Measurements from ENCODE around the gene RAPGEF2.

The RAPGEF2 gene

DNA sequence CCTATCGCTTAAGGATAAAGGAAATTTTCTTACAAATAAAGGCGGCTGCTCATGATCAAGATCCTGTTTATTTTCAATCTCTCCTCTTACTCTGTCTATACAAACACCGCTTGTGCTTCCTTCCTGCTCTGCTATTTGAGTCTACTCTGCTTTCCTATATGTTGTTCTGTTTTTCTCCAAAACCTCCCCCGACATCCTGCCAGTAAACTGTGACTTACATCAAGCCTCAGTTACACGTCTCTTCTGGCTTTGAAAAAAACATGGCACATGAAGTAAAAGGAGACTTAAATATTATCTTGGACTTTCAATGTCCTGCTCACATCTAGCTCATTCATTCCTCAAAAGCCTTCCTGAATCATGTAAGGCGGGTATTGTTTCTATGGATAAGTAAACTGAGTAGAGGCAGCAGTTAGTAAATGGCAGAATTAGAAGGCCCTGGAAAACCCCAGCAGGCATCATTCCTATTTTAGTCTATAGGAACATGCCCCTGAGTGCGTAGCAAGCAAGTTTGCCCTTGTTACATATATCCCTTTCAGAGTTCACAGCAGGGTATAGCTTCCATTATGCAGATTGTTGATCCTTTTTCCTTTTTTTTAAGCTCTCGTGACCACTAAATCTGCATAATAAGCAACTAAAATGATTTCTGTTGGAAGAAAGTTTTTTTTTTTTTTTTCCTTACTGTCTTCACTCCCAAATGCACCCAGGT lies 280.1 kb downstream of the RAPGEF2 start:
- no peak for DNase-seq

DNA sequence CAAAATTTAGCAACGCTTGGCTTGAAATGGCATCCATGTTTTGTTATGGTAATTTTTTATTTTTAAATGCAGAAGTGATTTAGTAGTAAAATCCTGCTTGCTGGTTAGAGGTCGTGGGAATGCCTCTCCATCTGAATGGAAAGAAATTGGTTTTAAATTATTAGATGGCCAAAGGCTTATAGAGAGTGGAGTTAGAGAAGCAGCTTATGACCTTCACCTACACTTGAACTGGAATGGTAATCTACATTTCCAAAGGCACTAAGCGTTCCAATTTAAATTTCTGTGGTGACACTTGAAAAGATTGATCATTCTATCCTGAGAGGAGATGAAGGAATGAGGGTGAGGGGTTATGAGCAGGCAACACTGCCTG lies 280.7 kb downstream of the RAPGEF2 start:
- DNase-seq, result no peak

DNA sequence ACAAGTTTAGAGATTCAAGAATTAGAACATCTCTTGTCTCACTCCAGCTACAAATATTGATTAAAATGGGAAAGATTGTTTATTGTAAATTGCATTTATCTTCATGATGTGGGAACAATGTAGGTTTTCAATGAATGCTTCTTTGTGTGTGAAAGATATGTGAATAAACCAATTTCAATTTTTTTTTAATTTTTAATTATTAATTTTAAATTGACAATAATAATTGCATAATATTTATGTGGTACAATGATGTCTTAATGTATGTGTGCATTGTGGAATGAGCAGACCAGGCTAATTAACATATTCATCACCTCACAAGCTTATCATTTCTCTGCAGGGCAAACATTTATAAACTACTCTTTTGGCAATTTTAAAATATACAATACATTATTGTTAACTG lies 281.1 kb downstream of the RAPGEF2 start:
- DNase-seq, result no peak

DNA sequence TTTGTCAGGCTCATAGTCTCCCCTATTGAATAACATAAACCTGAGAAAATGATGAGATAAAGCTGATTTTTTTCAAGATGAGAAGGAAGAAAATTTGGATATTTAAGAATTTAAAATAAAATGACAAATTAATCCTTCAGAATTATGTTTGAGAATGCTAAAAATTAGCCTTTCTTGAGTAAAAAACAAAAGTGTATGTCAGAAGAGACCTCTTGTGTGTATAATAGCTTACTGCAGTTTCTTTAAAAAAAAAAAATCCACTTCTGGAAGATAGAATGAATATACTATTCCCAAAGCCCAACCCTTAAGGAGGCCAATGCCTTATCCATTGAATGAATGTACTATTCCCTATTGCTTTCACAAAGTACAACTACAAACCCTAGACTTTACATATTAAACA lies 281.8 kb downstream of the RAPGEF2 start:
- no peak for DNase-seq

DNA sequence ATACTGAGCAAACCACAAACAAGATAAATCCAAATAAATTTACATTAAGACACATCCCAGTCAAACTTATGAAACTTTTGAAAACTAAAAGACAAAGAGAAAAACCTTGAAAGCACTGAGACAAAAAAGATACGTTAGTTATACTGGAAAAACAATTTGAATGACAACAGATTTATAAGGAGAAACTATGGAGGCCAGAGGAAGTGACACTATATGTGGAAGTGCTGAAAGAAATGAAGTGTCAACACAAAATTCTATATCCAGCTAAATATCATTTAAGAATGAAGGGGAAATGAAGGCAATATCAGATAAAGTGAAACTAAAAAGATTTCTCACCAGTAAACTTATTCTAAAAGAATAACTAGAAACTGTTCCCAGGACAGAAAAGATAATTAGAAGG lies 283.7 kb downstream of the RAPGEF2 start:
- DNase-seq, result no peak

DNA sequence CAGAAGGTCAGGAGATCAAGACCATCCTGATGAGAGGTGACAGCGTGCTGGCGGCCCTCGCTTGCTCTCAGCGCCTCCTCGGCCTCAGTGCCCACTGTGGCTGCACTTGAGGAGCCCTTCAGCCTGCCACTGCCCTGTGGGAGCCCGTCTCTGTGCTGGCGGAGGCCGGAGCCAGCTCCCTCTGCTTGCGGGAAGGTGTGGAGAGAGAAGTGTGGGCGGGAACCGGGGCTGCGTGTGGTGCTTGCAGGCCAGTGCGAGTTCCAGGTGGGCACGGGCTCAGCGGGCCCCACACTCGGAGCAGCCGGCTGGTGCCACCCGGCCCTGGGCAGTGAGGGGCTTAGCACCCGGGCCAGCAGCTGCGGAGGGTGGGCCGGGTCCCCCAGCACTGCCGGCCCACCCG lies 286.9 kb downstream of the RAPGEF2 start:
- DNase-seq, result no peak

DNA sequence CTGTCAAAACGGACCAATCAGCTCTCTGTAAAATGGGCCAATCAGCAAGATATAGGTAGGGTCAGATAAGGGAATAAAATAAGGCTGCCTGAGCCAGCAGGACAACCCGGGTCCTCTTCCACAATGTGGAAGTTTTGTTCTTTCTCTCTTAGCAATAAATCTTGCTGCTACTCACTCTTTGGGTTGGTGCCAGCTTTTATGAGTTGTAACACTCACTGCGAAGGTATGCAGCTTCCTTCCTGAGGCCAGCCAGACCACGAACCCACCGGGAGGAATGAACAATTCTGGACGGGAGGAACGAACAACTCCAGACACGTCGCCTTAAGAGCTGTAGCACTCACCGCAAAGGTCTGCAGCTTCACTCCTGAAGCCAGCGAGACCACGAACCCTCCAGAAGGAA lies 287.8 kb downstream of the RAPGEF2 start:
- no peak for DNase-seq

DNA sequence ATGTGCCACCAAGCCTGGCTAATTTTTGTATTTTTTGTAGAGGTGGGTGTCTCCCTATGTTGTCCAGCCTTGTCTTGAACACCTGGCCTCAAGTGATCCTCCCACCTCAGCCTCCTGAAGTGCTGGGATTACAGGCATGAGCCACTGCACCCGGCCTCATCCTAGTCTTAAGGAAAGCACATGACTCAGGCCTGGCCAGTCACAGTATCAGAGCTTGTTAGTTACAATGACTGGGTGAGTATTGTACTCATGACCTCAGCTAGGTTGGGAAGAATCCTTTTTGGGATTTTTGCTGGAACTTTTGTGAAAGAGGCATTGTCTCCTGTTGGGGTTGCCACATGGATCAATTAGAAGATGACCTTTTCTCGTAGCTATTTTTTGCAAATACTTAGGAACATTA lies 292.8 kb downstream of the RAPGEF2 start:
- no peak for DNase-seq

DNA sequence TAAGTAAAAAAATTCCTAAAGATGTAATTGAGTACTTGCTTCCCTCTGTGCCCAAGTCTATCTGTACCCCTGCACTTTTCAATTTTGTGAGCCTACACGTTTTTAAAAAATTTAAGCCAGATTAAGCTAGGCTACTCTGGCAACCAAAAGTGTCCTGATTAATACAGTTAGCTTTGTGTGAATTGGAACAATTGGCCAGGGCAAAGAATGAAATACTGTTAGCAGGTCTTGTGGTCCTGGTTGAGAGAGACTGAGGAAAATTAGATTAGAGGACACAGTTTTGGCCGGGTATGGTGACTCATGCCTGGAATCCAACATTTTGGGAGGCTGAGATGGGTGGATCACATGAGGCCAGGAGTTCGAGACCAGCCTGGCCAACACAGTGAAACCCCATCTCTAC lies 293.3 kb downstream of the RAPGEF2 start:
- DNase-seq, result no peak

DNA sequence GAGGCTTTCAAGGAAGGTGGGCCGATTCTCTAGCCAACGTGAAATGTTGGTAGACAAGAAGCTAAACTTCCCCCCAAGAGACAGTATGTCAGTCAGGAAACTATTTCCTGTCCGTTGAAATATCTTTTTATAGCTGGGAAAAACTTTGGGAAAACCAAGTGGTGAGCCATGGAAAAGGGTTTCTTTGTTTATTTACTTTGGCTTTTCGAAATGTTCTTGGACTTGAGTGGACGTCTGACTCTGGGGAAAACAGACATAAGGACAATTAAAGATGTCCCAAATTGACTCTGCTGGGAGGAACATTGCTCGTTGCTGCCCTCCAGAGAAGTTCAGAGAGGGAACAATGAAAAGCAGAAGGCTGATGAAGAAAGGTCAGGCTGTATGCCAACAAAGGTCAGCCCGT lies 295.4 kb downstream of the RAPGEF2 start:
- no peak for DNase-seq

DNA sequence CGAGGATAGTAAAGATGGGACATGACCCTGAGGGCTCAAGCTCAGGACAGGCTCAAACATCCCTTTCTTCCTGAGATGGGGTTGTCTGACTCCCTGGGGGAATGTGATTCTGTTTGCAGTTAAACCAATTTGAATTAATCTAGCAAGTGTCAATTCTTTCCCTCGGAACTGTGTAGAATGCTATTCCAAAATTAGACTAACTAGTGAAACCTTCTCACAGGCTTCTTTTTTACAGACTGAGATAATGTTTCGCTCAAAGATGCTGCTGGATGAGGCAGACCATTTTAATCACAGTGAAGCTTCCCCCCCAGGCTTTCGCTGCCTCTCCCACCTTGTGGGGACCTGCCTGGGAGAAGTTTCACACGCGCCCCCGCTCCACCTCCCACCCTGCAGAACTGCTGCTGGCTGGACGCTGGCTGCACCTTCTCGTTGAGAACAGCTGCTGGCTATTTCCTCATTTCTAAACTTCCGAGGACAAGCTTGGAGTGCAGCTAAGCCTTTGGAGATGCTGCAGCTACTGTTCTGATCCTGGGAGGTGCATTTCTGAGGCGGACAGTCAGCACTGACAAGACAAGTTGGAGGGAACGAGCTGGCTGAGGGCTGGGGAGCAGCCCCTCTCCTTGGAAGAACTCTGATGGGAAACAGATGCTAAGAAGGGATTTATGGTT lies 297.8 kb downstream of the RAPGEF2 start:
- no peak for DNase-seq

DNA sequence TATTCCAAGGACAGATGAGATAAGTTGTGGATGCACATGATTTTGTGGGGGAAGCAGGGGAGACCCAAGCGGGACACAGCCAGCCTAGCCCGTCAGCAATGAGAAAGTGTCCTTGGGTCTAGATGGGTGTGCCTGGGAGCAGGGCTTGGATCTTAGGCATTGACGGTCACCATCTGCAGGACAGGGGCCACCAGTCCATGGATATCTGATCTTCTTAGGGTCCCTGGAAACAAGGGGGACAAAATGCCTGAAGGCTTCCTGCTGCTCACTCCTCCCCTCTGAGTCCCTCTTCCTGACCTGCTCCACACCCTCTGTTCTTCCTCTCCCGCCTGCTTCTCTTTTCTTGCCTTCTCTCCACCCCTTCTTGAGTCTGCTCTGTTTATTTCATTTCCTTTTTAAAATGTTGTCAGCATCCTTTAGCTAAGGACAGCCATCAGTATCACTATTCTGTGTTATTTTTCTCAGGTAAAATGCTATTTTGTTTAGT lies 298.4 kb downstream of the RAPGEF2 start:
- no peak for DNase-seq

DNA sequence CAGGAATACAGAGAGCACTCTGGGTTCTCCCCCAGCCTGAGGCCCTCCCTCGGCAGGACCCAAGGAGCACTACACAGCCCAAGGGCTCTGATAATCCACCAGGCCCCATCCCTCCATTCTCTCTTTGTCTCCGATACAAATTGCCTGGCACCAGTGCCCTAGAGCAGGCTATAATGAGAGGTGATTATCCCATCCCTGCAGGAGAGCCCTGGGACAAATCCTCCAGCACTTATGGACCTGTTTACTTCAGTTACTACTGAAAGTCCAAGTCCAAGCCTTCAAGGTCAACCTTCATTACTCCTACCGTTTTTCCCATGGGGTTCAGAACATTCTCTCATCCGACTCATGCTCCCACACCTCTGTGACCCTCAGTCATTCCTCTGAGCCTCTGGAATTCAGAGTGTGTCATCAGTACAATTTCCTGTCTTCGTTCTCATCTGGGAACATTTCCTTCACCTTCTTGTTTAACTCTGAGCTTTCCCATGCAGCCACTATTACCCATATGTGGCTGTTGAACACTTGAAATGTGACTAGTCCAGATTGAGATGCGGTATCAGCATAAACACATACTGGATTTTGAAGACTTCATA lies 299.0 kb downstream of the RAPGEF2 start:
- DNase-seq, result no peak

Data from activated CD4-positive, alpha-beta T cell treated with anti-CD3 and anti-CD28 coated beads for 48 hours (primary cell).